Thyroid gland (tissue), 4 donors: ENCODE data around the gene WDR46.

Source experiments
- POLR2A ChIP-seq, 2 donors: fragments of 450-650 bp; IDR thresholded peaks; one replicate each; pipeline ENCODE4 v1.6.1; 2017; ENCODE audit warnings: antibody characterized with exemption in 2 of 2, mild to moderate bottlenecking in 2 of 2, moderate library complexity in 1 of 2
- TF ChIP-seq, protein P1 (sequence below), 6 experiments: fragments of 200-600 bp in 3 of 6; fragments of 450-650 bp in 3 of 6; sonication (generic) in 3 of 6; IDR thresholded peaks; one replicate each; pipeline ENCODE4 v1.5.1; 2016 to 2019; ENCODE audit warnings: antibody characterized with exemption in 6 of 6, mild to moderate bottlenecking in 2 of 6, inconsistent platforms in 1 of 6, moderate library complexity in 1 of 6

DNA sequence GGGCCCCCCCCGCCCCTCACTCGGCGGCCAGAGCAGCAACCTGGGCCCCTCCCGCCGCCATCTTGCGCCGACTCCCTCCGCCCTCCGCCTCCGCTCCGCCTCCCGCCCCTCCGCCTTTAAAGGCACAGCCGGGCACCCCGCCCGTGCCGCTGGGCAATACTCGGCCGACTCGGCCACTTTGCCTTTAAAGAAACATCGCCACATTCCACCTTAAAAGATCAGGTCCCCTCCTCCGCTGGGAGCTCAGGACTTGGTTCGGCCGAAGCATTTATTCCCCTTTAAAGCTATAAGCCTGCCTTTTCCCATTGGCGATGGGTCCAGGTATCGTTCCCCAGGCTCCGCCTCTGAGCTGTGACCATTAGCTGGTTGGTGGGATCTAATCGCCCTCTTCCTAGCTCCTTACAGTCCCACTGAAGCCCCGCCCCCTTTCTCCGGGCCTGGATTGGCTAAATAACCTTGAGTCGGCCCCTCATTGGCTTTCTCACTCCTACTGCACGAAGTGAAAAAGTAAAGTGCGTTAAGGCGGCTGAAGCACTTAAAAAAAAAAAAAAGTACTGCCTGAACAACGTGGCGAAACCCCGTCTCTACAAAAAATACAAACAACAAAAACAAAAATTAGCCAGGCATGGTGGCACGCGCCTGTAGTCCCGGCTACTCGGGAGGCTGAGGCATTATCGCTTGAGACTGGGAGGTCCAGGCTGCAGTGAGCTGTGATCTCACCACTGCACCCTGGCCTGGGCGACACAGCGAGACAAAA is 28.8 kb upstream of the WDR46 start, which contains the start of gene ZBTB22:
- TF ChIP-seq, protein P1, sequence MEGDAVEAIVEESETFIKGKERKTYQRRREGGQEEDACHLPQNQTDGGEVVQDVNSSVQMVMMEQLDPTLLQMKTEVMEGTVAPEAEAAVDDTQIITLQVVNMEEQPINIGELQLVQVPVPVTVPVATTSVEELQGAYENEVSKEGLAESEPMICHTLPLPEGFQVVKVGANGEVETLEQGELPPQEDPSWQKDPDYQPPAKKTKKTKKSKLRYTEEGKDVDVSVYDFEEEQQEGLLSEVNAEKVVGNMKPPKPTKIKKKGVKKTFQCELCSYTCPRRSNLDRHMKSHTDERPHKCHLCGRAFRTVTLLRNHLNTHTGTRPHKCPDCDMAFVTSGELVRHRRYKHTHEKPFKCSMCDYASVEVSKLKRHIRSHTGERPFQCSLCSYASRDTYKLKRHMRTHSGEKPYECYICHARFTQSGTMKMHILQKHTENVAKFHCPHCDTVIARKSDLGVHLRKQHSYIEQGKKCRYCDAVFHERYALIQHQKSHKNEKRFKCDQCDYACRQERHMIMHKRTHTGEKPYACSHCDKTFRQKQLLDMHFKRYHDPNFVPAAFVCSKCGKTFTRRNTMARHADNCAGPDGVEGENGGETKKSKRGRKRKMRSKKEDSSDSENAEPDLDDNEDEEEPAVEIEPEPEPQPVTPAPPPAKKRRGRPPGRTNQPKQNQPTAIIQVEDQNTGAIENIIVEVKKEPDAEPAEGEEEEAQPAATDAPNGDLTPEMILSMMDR (IDR thresholded peaks at IDR 0.05): peak in 1 of 6 experiments; percentile 43
- TF ChIP-seq POLR2A (IDR thresholded peaks at IDR 0.05): no peak
